ENCODE data around the gene ANKS1A.

GRCh38 chr6:34890533-34890925, 1.5 kb downstream of the ANKS1A start:
- TF ChIP-seq CTCF (IDR thresholded peaks at IDR 0.05 in 4 of 5, conservative IDR thresholded peaks at IDR 0.05 in 1 of 5) (no peak), POLR2A (IDR thresholded peaks at IDR 0.05) (no peak)
